Dedifferentiated amniotic fluid mesenchymal stem cell (primary cell): ENCODE measurements around the gene YAP1.

Experiments
- DNase-seq: peaks from one replicate; pipeline ENCODE4 v3.0.0-alpha.2; 2016; ENCODE audit errors: extremely low spot score

YAP1 gene

DNA sequence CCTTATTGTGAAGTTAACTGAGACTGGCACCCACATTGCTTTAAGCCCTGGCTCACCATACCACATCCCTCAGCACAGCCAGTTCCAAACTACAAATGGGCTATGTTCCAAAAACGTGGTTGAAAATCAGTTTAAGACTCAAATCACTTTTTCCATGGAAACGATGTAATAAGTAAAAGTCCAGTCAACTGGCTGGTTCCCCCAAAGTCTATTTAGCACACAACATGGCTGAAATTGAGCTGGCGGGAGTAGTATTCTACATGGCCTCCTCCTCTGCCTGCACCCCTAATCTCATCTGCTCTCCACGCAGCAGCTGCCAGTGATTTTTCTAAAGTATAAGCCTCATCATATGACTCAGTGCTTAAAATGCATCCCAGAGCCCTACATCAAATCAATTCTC, 166.1 kb downstream of the YAP1 start:
- DNase-seq: no peak

- no peak for DNase-seq
These were observed 166.5 kb downstream of the YAP1 start for GRCh38 chr11:102276783-102277182.

- DNase-seq: peak; percentile 53
These were observed 169.5 kb downstream of the YAP1 start for GRCh38 chr11:102279641-102280170.

- DNase-seq: no peak
These were observed 170.1 kb downstream of the YAP1 start for GRCh38 chr11:102280245-102280833.
